H1 (cell line): ENCODE measurements around the gene GRIA1. TPM values are rescaled to one million over a fixed set of nuclear protein-coding genes. Genes with fewer than 3 reads are reported as not detected.

ENCODE experiments used
- ATF2 ChIP-seq: IDR thresholded peaks from 2 replicates; pipeline ENCODE4 v1.6.1; 2012; ENCODE audit warnings: low read length, inconsistent platforms
- CHD2 ChIP-seq: IDR thresholded peaks from 2 replicates; pipeline ENCODE4 v1.6.1; 2012; ENCODE audit warnings: low read length, improper control_type of control experiment
- CREB1 ChIP-seq: IDR thresholded peaks from 2 replicates; pipeline ENCODE4 v1.6.1; 2012; ENCODE audit warnings: inconsistent platforms
- EP300 ChIP-seq, 2 experiments: IDR thresholded peaks; 1 replicate in 1 of 2; 2 replicates in 1 of 2; pipeline ENCODE4 v1.6.1; 2011 to 2012; ENCODE audit warnings: low read depth in 2 of 2, low read length in 2 of 2, mild to moderate bottlenecking in 2 of 2, borderline replicate concordance in 1 of 2, inconsistent platforms in 1 of 2, moderate library complexity in 1 of 2
- RFX5 ChIP-seq: IDR thresholded peaks from 2 replicates; pipeline ENCODE4 v1.6.1; 2011; ENCODE audit warnings: low read depth, low read length, improper control_type of control experiment, borderline replicate concordance
- SP4 ChIP-seq: IDR thresholded peaks from 2 replicates; pipeline ENCODE4 v1.6.1; 2012; ENCODE audit warnings: low read length, inconsistent platforms
- polyA plus RNA-seq, 7 experiments: library from polyadenylated mRNA; depleted of rRNA in 3 of 7; stranded (reverse) in 5 of 7; unstranded in 2 of 7; fragments of >200 nt in 5 of 7; fragments of 200-250 nt in 2 of 7; gene quantifications; 1 replicate in 5 of 7; 2 replicates in 1 of 7; 4 replicates in 1 of 7; pipeline versions ENCODE4 v1.2.1 to v1.2.3, GENCODE V29; 2011 to 2013; ENCODE audit warnings: missing spikeins in 2 of 7, mixed read lengths in 2 of 7
- total RNA-seq: library from RNA; stranded (reverse); fragmentation: NEBNext Ultra II Directional; extraction: Animal tissue kit (Norgen Biotek cat#: 25700); gene quantifications from 2 replicates; pipeline ENCODE4 v1.2.1, GENCODE V29; 2021
- TF ChIP-seq, protein P1 (sequence below): IDR thresholded peaks from 2 replicates; pipeline ENCODE4 v1.6.1; 2012; ENCODE audit warnings: inconsistent platforms

Gene GRIA1
- total and polyA plus RNA-seq, 2 of the 8 experiments (the other 6 are each of a cell fraction or from before 2014, with no cell fraction given): 0.97 to 2.5 TPM

DNA sequence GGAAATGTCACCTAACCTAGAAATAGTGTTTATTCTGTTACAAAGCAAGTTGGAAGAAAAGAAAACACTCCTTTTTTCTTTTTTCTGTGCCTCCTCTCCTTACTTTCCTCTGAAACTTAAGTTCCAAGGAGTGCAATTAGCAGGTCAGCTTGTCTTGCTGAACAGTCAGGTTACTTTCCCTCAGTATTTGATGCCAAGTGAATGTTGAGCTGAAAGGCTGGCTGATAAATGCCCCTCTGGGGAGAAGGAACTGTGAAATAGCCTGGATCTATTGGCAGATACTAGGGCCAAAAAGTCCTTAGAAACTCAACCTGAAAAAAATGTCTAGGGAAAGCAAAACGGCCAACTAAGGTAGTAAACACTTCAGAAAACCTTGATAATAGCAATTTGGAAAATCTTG lies 43.6 kb downstream of the GRIA1 start (continued):
- TF ChIP-seq EP300 (IDR thresholded peaks at IDR 0.05; ENCODE audit: borderline replicate concordance in 1 of 2, low read depth in 2 of 2, low read length in 2 of 2): no peak
- TF ChIP-seq, protein P1, sequence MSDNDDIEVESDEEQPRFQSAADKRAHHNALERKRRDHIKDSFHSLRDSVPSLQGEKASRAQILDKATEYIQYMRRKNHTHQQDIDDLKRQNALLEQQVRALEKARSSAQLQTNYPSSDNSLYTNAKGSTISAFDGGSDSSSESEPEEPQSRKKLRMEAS: no peak
- no peak for TF ChIP-seq RFX5
- TF ChIP-seq CREB1: no peak
- no peak for TF ChIP-seq CHD2
- no peak for TF ChIP-seq SP4
- TF ChIP-seq ATF2: no peak
